Retina (tissue), 1 donor: ENCODE data around the gene HEXD.
"Not testable (repeated sequence)": the region's sequence is repeated elsewhere in the genome, so short reads cannot be mapped to it uniquely, and the experiment has no call there.

Experiments used
- DNase-seq: peaks from one replicate; pipeline ENCODE4 v3.0.0-alpha.2; 2016

Gene HEXD

DNA sequence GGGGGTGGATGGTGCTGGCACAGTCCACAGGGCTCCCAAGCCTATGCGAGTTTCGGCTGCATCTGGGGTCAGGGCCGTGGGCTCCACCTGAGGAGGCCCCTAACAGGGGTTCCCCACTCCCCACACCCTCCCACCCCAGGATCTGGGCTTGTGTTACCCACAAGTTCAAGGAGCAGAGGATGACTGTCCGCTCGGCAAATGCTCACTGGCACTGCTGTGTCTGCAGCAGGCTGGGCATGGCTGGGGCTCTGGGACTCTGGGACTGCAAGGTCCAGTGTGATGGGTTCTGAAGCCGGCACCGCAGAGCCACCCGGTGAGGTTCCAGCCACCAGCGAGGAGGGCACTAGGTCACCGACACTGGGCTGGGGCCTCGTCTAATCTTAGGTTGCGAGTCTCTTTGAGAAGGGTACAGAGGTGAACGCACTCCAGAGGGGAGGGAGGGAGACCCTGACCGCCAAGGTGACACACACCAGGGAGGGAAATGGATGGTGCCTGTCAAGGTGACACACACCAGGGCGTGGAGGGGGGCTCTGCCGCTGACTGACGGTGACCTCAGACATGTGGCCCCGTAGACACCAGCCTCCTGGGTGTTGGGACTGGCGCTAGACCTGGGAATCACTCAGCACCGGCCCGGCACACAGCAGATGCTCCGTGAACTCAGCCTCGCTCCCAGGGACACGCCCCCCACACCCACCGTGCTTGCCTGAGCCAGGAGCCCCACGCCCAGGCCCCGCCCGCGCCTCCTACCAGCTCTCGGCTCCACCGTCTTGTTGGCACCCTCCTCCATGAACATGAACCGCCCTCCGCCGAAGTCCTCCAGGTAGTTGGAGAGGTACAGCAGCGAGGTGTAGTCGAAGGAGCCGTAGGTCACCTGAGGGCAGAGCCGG lies 20.5 kb upstream of the HEXD start:
- DNase-seq, result no peak

DNA sequence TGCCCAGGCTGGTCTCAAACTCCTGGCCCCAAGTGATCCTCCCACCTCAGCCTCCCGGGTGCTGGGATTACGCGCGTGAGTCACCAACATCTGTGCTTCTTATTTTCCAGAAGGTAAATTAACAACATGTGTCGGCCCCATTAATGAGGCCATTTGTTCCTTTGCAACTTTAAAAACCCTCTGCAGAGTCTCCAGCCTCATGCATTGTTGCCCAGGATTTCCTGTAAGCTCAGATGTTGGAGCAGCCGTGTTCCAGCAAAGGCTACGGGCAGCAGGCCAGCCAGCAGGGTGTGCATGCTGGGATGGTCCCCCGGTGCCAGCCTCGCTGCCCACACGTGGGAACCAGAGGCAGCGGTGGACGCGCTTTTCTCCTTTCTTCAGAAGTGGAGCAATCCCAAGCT lies 19.1 kb upstream of the HEXD start:
- no peak for DNase-seq

DNA sequence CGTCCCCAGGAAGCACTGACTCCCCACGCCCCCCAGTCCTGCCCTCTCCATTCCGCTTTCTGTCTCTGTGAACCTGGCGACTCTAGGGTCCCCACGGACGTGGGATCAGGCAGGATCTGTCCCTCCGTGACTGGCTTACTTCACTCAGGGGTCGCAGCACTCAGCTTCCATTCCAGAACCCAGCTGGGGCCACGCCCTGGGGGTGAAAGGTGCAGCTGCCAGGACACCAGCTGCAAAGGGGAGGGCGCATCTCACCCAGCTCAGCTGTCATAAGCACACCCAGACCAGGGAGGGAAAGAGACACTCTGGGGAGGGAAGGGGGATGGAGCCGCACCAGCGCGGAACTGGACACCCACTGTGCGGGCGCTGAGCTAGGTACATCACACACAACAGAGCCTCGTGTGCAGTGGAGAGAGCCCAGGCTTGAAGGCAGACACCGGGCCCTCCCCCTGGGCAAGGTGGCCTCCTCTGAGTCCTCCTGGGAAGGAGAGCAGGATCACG lies 18.5 kb upstream of the HEXD start:
- DNase-seq, result peak; percentile 56

DNA sequence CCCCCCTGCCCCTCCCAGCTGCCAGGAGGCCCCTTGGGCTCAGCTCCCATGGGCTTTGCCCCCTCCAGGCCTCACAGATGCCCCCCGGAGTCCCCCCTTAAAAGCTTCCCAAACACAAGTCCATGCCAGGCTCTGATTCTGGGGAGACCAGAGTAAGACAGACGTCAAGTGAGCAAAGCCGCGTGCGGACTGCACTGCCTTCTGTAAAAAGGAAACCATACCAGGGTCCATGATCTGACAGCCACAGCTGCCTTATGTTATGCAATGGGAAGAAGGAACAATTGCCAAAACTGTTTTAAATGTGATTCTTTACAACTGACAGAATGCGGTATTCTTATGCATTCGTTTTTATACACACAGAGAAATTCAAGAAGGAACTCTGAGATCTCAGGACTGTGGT lies 17.9 kb upstream of the HEXD start:
- no peak for DNase-seq

DNA sequence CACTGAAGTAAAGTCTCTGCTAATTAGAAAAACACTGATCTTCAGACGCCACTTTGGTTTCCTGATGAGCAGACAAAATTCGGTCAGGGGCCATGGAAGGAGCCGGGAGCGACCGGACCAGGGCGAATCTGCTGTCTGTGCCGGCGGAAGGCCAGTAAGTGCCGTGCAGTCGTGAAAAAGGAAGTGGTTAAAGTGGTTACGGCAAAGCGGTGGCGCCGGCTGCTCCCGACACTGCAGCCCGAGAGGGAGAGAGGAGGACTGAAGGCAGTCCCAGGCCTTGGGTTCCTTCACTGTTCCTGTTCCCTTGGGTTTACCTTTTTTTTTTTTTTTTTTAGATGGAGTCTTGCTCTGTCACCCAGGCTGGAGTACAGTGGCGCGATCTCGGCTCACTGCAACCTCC lies 17.3 kb upstream of the HEXD start:
- DNase-seq, result no peak

DNA sequence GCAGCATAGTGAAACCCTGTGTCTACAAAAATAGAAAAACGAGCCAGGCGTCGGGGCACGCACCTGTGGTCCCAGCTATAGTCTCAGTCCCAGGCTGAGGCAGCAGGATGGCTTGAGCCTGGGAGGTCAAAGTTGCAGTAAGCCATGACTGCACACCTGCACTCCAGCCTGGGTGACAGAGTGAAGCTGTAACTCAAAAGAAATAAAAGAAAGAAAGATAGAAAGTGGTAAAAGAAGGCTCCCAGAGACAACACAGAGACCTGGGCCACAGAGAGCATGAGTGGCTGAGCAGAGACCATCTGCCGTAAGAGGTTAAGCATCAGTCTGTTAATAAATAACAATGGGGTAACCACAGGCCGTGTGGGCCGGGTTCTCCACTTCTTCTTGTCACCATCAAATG lies 15.3 kb upstream of the HEXD start:
- no peak for DNase-seq

DNA sequence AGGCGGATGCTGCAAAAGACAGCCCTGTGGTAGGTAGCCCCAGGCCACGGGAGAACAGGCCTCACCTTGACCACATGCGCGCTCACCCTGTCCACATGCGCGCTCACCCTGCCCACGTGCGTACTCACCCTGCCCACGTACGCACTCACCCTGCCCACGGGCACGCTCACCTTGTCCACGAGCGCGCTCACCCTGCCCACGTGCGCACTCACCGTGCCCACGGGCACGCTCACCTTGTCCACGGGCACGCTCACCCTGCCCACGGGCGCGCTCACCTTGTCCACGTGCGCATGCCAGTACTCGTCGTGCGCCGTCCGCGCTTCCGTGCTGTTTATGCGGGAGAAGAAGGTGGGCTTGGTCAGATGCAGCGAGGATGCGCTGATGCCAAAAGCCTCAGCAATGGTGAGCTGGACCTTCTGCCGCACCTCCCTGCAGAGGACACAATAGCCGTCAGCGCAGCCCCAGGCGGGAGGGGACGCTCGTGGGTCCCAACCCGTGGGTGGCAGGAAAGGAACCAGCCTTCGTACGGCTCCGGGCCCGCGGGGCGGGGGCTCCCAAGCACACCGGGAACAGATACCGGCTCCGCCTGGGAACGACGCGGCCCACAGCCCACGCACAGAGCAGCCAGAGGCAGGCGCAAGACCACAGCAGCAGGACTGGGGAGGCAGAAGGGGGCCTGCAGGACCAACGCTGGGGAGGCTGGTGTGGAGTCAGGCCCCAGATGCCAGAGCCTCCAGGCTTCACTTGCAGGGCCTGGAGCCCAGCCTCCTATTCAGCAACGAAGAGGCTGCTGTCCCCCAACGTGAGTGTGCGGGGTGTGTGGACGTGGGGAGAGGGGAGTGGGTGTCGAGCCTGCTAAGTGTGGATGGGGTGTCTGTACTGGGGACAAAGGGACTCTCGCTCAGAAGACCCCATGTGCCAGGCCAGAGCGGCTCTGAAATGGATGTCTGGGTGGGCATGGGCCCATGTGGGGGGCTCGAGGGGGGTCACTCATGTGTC lies 14.2 kb upstream of the HEXD start:
- no peak for DNase-seq

DNA sequence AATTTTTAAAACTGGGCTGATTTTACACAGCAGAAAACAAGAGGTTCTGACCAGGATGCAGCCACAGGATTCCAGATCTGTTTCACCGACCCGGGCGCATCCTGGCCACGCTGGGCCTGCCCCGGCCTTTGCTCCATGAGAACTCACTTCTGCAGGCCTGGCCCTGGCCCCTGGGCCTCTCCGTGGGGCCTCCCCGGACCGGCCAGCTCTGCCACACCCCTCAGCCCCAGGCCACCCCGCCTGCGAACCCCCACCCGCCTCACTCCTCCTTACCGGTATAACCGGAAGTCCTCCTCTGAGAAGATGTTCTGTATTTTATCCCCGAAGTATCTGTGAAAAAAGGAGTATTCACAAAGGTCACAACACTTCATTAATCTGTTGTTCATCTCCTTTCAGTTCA lies 13.1 kb upstream of the HEXD start:
- no peak for DNase-seq

DNA sequence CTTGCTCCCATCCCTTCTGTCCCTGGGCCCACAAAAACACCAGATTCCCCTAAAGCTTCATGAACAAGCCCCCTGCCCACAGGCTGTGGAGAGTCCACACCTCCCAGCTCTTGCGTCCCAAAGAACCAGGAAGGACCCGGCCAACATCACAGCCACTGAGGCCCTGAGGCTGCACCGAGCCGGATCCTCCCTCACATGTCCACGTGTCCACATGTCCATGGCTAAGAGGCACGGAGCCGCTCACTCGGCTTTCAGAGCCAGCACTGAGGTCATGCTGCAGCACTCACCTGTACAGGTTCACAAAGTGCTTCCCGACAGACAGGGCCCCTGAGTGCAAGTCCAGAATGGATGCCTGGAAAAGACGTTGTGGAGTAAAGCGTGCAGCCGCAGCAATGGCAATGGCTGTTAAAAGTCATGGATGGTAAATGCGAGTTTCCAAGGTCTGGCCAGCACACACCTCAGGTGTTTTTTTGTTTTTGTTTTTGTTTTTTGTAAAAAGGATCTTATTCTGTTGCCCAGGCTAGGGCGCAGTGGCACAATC lies 11.9 kb upstream of the HEXD start:
- DNase-seq, result no peak

DNA sequence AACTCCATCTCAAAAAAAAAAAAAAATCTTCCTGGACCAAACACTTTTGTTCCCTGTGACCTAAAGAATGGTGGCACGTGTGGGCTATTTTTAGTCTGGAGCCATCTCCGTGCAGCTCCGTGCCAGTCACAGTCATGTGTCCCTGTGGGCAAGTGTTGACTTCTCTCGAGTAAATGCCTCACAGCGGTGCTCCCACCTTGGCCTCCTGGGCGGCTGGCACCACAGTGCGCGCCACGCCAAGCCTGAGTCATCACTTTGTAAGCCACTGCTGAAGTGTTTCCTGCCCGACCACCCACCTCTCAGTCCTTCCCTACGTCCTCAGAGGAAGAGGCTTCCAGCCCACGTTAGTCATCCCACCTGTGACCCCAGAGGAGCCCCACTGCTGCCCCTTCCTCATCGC lies 10.9 kb upstream of the HEXD start:
- DNase-seq, result no peak

DNA sequence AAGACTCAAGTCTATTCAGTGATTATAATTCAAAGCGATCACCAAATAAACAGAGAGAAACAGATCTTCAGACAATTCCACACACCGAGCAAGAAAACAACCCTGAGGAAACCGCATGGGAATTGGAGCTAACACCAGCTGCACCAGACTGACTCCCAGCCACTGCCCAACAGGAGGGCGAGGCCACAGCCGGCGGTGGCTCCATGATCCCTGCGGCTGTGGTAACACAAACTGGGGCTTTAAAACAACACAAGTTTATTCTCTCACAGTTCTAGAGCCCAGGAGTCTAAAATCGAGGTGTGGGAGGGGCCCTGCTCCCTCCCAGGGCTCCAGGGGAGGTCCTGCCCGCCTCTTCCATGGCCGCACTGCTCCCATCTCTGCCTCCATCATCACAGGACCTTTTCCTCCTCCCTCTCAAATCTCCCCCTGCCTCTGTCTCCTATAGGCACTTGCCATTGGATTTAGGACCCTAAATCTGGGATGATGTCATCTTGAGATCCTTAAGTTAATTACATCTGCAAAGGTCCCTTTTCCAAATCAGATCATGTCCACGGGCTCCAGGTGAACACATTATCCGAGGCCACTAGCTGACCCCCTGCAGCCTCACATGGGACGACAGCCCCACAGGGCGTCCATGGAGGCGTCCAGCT lies 9.7 kb upstream of the HEXD start:
- no peak for DNase-seq

DNA sequence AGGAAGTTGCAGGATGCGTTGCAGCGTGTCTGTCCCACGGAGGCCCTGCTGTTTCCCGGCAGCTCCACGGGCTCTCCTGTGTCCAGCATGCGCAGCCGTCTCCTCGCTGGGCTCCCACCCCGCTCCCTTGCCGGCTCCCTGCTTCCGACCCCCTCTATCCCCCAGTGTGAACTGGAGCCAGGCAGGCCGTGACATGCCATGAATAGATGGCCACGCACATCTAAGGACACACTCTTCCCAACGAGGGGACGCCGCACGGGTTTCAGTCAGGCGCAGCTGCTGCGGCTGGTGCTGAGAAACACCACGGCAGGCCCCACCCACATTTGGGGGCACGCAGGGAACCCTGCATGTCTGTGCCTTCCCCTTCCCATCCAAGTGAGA lies 9.2 kb upstream of the HEXD start:
- no peak for DNase-seq

DNA sequence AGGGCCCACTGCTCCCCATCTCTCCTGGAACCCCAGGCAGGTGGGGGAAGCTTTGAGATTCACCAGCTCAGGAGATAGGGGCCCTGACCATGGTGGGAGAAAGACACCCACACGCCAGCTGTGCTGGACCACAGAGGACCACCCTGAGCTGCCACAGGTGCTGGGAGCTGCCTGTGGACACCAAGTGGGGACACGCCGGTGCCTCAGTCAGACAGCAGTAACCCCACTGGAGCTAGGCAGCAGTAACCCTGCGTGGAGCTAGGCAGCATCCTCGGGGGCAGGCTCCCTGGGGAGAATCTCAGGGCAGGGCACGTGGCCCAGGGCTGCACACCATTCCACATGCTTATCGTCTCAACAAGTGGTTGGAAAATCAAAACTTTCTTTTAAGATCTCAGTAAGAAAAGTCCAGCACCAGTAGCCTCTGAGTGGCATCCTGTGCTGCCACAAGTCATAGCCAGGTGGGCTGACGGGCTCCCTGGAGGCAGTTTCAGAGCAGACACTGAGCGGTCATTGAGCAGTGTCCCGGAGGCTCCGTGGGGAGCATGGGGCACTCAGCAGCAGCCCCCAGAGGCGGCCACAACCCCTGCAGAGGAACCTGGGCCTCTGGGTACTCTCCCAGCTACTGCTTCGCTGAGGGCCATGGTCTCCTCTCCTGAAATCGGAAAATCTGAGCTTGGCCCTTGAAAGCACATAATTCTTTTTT lies 8.0 kb upstream of the HEXD start:
- DNase-seq, result no peak

DNA sequence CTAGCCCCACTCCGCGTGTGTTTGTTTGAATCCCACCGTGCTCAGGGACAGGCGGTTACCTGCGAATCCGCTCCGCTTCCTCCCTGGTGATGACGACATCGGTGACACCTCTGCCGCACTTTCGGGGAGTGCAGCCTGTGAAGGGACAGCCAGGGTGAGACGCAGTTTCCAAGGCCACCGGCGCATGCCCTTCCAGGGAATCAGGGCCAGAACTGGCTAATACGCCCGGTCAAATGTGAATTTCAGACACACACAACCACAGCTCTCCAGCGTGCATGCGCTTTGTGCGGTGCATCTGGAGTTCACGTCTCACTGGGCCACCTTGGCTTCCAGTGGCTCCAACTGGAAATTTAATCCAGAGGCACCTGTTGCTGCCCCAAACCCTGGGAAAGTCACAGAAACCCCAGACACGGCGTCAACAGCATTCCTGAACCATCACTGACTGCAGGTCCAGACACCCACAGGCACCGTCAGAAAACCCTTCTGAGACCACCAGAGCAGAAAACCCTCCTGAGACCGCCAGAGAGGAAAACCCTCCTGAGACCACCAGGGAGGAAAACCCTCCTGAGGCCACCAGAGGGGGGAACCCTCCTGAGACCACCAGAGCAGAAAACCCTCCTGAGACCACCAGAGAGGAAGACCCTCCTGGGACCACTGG lies 6.6 kb upstream of the HEXD start:
- DNase-seq, result no peak

DNA sequence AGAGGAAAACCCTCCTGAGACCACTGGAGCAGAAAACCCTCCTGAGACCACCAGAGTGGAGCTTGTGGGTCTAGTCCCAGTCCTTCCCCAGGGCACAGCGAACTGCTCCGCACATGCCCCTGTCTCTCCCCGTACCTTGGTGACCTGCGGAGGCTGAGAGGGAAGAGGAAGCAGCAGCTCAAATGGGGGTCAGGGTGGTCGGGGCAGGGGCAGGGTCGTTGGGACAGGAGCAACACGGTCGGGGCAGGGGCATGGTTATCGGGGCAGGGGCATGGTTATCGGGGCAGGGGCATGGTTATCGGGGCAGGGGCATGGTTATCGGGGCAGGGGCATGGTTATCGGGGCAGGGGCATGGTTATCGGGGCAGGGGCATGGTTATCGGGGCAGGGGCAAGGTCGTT lies 6.1 kb upstream of the HEXD start:
- not testable (repeated sequence) for DNase-seq

DNA sequence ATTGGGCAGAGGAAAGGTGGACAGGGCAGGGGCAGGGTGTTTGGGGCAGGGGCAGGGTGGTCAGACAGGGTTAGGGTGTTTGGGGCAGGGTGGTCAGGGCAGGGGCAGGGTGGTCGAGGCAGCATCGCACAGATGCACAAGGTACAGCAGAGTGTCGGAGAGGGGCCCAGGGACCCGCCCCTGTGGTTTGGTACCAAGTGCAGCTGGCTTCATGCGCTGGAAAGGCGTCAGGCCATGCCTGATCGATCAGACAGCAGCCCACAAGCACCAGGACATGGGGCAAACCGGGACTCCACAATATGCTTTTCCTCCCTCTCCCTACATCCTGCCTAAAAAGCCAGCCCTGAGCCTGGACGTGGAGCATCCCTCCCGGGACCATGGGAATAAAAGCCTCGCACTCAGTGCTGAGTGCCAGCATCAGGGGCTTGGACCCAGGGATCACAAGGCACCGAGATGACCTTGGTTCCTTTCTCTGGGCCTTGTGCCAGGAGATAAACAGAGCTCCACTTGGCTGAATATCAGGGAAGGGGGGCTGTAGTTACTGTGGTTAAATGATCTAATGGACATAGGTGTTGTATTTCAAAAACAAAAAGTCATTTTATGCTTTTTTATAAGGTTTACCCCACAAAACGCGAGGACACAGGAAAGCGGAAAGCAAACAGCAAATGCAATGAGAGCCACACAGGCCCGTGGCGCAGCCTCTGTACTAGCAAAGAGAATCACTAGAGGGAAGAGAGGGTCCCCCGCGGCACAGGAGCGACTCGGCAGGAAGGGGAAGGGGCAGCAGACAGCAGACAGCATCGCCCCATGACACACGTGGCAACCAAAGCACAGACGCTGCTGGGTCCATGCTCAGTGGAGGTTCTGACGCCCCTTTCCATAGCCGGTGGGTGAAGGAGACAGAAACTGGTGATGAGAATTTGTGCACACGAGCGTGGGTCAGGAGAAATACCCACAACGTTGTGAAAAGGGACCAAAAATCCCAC lies 5.3 kb upstream of the HEXD start:
- no peak for DNase-seq

DNA sequence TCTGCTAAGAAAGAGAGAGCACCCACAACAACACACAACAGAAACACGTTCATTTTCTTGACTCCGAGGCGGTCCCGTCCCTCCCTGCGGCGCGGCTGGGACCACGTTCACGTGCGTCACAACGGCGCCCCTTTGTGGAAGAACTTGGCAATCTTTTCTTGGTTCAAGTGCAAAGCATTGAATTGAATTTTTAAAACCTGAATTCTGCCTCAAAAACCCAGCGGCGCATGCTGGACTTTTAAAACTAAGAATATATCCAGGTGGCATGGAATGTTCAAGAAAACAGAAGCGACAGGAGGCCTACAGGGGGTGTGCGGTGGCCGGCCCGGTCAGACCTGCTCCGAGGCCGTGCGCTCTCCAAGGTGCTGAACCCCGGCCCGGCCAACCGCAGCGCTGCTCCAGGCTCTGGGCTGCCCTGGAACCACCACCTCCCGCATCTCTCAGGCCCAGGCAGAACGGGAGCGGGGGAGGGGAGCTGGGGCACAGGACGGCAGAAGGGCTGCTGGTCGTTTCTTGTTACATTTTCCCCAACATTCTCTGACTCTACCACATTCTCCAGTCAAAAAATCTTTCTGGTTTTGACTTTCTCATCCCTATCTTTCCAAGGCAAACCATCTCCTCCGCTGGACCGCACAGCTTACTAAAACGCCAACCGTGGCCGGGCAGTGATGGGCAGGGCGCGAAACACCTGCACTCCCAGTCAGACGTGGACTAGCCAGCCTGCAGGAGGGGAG lies 3.4 kb upstream of the HEXD start:
- peak; percentile 86 for DNase-seq

DNA sequence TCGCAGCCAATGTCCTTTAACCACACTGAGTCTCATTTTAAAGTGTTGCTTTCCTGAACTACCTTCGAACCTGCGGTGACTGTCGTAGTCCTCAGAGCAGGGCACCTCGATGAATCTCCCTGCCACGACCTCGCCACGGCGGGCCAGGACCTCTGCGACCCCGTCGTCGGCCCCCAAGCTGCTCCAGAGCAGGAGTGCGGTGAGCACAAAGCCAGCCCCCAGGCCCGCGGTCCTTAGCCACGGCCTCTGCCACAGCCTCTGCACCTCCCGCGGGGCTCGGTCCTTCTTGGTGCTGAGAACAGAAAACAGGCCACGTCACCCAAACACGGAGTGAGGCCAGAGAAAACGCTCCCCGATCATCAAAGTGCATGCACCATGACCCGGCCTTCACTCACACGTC lies 2.8 kb upstream of the HEXD start:
- no peak for DNase-seq

DNA sequence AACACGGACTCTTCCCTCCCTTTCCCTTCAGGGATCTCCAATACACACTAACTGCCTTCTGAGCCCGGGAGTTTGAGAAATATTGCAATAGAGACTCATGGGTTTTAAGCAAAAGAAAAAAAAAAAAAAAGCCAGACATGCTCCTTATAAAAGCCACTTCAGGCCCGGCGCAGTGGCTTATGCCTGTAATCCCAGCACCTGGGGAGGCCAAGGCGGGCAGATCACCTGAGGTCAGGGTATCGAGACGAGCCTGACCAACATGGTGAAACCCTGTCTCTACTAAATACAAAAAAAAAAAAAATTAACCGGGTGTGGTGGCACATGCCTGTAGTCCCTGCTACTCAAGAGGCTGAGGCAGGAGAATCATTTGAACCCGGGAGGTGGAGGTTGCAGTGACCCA lies 2.4 kb upstream of the HEXD start:
- no peak for DNase-seq

DNA sequence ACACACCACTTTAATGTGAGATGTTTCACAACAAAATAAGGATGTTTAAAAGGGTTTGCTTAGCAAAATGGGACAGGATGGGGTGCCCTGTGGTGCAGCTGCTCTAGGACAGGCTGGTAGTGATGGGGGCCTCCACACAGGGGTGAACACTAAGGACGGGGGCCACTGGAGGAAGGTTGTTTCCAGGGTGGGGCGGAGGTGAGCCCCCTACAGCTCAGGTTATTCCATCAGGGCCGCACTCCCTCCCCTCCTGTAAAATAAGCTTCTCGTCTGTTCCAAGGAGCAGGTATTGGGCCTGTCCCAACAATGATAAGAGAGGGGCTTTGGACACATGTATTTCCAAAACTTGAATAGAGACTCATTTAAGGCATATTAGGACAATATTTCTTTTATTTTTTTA lies 1.9 kb upstream of the HEXD start:
- DNase-seq, result no peak
